Keratinocyte (primary cell): ENCODE results near the gene SUSD4.

ENCODE experiments used
- CTCF ChIP-seq, 3 experiments: IDR thresholded peaks in 1 of 3; conservative IDR thresholded peaks in 1 of 3; optimal IDR thresholded peaks in 1 of 3; 2 replicates in 2 of 3; 3 replicates in 1 of 3; pipeline versions ENCODE3 to v1.5.1; 2011; ENCODE audit warnings: low read length in 3 of 3, mild to moderate bottlenecking in 3 of 3, moderate library complexity in 2 of 3, control low read depth in 1 of 3, inconsistent platforms in 1 of 3; ENCODE audit not compliant: insufficient read depth in 2 of 3; ENCODE audit errors: extremely low read depth in 1 of 3
- EZH2 ChIP-seq: IDR thresholded peaks from one replicate; pipeline ENCODE4 v1.6.1; 2012; ENCODE audit warnings: inconsistent platforms, mild to moderate bottlenecking, low read length, moderate library complexity

GRCh38 chr1:223207293-223208066 is 156.5 kb downstream of the SUSD4 start:
- TF ChIP-seq CTCF (optimal IDR thresholded peaks at IDR 0.05 in 1 of 3, IDR thresholded peaks at IDR 0.05 in 1 of 3, conservative IDR thresholded peaks at IDR 0.05 in 1 of 3; ENCODE audit: extremely low read depth in 1 of 3, insufficient read depth in 2 of 3, low read length in 3 of 3) (no peak), EZH2 (no peak)
